ENCODE data around the gene SLC16A3.

DNA sequence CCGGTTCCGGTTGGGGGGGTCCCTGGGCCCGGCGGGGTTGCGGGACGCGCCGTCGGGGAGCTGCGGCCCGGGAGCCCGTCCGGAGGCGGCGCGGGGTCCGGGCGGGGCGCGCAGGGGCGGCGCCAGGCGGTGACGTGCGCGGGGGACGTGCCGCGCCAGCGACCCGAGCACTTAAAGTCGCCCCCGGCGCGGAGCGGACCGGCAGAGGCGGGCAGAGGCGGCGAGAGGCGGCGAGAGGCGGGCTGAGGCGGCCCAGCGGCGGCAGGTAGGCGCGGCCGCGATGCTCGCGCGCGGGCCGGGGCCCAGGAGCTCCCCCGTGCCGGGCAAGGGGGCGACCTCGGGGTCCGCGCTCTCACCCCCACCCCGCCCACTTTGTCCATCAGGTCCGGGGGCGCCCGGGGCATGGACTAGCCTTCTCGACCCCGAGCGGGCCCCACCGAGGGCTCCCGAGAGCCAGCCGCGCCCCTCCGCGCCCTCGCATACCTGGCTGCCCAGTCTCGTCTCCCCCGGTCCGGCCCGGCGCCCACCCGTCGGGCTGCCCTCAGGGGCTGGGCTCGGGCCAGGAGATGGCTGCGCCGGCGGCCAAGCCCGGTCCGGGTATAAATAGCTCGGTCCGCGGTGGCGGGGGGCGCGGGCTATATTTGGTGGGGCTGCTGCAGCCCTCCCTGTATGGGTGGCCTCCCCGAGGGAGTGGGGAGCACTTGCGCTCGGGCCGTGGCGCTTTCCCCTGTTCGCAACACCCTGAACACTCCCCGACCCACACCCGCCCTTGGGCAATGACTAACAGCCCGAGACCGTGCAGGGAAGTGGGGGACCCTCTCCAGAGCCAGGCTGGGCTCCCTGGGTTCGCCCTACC lies at the start of gene SLC16A3:
- TF ChIP-seq, protein P1, sequence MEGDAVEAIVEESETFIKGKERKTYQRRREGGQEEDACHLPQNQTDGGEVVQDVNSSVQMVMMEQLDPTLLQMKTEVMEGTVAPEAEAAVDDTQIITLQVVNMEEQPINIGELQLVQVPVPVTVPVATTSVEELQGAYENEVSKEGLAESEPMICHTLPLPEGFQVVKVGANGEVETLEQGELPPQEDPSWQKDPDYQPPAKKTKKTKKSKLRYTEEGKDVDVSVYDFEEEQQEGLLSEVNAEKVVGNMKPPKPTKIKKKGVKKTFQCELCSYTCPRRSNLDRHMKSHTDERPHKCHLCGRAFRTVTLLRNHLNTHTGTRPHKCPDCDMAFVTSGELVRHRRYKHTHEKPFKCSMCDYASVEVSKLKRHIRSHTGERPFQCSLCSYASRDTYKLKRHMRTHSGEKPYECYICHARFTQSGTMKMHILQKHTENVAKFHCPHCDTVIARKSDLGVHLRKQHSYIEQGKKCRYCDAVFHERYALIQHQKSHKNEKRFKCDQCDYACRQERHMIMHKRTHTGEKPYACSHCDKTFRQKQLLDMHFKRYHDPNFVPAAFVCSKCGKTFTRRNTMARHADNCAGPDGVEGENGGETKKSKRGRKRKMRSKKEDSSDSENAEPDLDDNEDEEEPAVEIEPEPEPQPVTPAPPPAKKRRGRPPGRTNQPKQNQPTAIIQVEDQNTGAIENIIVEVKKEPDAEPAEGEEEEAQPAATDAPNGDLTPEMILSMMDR (IDR thresholded peaks at IDR 0.05), result no peak
- peak; percentile 82 to 92 for TF ChIP-seq POLR2A (IDR thresholded peaks at IDR 0.05)
- no peak for TF ChIP-seq EP300 (IDR thresholded peaks at IDR 0.05)
- peak; percentile 60 for TF ChIP-seq POLR2AphosphoS5 (IDR thresholded peaks at IDR 0.05)

Measured in gastroesophageal sphincter (tissue), 3 donors.